Lung (tissue), 12 donors: Measurements from ENCODE around the gene PARVG. TPM values are rescaled to one million over a fixed set of nuclear protein-coding genes. Genes with fewer than 3 reads are reported as not detected.

ENCODE experiments used
- ATAC-seq: fragments of 200-7000 bp; cut with Tn5 transposase; one replicate; pipeline ENCODE4 v1.9.1; 2020; ENCODE audit warnings: moderate number of reproducible peaks; ENCODE audit not compliant: insufficient read depth, low FRiP score
- DNase-seq, 3 donors: peaks; one replicate each; pipeline ENCODE4 v3.0.0-alpha.2; 2013 to 2017
- H3K27ac ChIP-seq, 2 donors: one replicate each; pipeline ENCODE4 v1.5.1; 2013; ENCODE audit warnings: mild to moderate bottlenecking in 2 of 2, moderate library complexity in 2 of 2, control low read depth in 1 of 2, inconsistent platforms in 1 of 2, low read depth in 1 of 2, low read length in 1 of 2
- H3K27me3 ChIP-seq, 3 donors: one replicate each; pipeline ENCODE4 v1.5.1; 2013; ENCODE audit warnings: low read length in 2 of 3; ENCODE audit not compliant: control insufficient read depth in 3 of 3, insufficient read depth in 3 of 3
- H3K36me3 ChIP-seq, 4 donors: one replicate each; pipeline ENCODE4 v1.5.1; 2013; ENCODE audit warnings: low read length in 4 of 4, mild to moderate bottlenecking in 1 of 4, moderate library complexity in 1 of 4; ENCODE audit not compliant: control insufficient read depth in 4 of 4, insufficient read depth in 4 of 4
- H3K4me1 ChIP-seq, 5 donors: one replicate each; pipeline ENCODE4 v1.5.1; 2013; ENCODE audit warnings: low read length in 5 of 5, mild to moderate bottlenecking in 2 of 5, moderate library complexity in 1 of 5; ENCODE audit not compliant: control insufficient read depth in 5 of 5, insufficient read depth in 5 of 5
- H3K4me3 ChIP-seq: one replicate; pipeline ENCODE4 v1.5.1; 2013; ENCODE audit warnings: mild to moderate bottlenecking, control low read depth, moderate library complexity
- H3K9ac ChIP-seq, 2 donors: one replicate each; pipeline ENCODE4 v1.5.1; 2013; ENCODE audit warnings: low read length in 2 of 2, control low read depth in 1 of 2; ENCODE audit not compliant: insufficient read depth in 1 of 2
- H3K9me3 ChIP-seq, 4 donors: one replicate each; pipeline ENCODE4 v1.5.1; 2013; ENCODE audit warnings: low read length in 3 of 4, mild to moderate bottlenecking in 1 of 4, moderate library complexity in 1 of 4; ENCODE audit not compliant: control insufficient read depth in 4 of 4, insufficient read depth in 3 of 4
- CTCF ChIP-seq: IDR thresholded peaks from 2 replicates; pipeline ENCODE4 v1.5.1; 2012; ENCODE audit warnings: mild to moderate bottlenecking; ENCODE audit errors: control extremely low read depth, extremely low read depth
- whole genome bisulfite sequencing, 2 donors: extraction: QIAGEN DNeasy Blood & Tissue Kit; methylation state at CpG; one replicate each; pipeline ENCODE4 v1.1.7; 2013; 5-methylcytosine and 5-hydroxymethylcytosine counted together
- polyA plus RNA-seq, 2 donors: library from polyadenylated mRNA; stranded (reverse); fragments of 200-250 nt; gene quantifications; one replicate each; pipeline ENCODE4 v1.2.1, GENCODE V29; 2013
- total RNA-seq, 2 donors: library from RNA; depleted of rRNA in 1 of 2; stranded (reverse); fragments of >200 nt in 1 of 2; gene quantifications; one replicate each; pipeline ENCODE4 v1.2.1, GENCODE V29; 2014 to 2021
- donor health status: control.
- donor health status: control.
- donor health status: Bipolar disorder and iron deficiency.
- donor health status: healthy.
- donor health status: DM: yes; HTN: yes; CAD: no.

The PARVG gene
- total and polyA plus RNA-seq, 4 donors: 20.4 to 67.4 (median 48.7) TPM

- H3K9me3 ChIP-seq: peaks cover 0 to 21% (median 3%) of the 10 kb centered on the region in 4 donors
- H3K4me1 ChIP-seq: no peaks in the 10 kb centered on the region
- TF ChIP-seq CTCF: no peak
- DNase-seq (peak in 1 of 3 donors; percentile 26), ATAC-seq (no peak)
- WGBS, 2 donors: 54 to 76% methylated on average over 12 of the region's 12 CpGs
- no peak overlapping the region for H3K4me3 ChIP-seq
- peaks cover 2 to 5% (median 2%) of the 10 kb centered on the region in 3 donors for H3K27me3 ChIP-seq
- H3K9ac ChIP-seq: no peak overlapping the region
- H3K36me3 ChIP-seq: no peaks in the 10 kb centered on the region
- no peak overlapping the region for H3K27ac ChIP-seq
Measured at GRCh38 chr22:44224166-44224565, 43.4 kb downstream of the PARVG start.

- no peaks in the 10 kb centered on the region for H3K4me1 ChIP-seq
- 60 to 76% methylated on average over 11 of the region's 11 CpGs for WGBS, 2 donors
- H3K9ac ChIP-seq: no peak overlapping the region
- H3K36me3 ChIP-seq: no peaks in the 10 kb centered on the region
- H3K4me3 ChIP-seq: no peak overlapping the region
- H3K9me3 ChIP-seq: peaks cover 0 to 21% (median 5%) of the 10 kb centered on the region in 4 donors
- no peak for TF ChIP-seq CTCF
- peaks cover 2 to 5% (median 2%) of the 10 kb centered on the region in 3 donors for H3K27me3 ChIP-seq
- no peak for DNase-seq
- ATAC-seq: no peak
- H3K27ac ChIP-seq: no peak overlapping the region
Measured at GRCh38 chr22:44225091-44225689, 44.5 kb downstream of the PARVG start.

GRCh38 chr22:44225812-44226211 lies 45.1 kb downstream of the PARVG start:
- H3K9ac ChIP-seq: no peak overlapping the region
- no peak overlapping the region for H3K4me3 ChIP-seq
- 68 to 72% methylated on average over 8 of the region's 8 CpGs for WGBS, 2 donors
- DNase-seq: no peak
- peaks cover 2 to 5% (median 2%) of the 10 kb centered on the region in 3 donors for H3K27me3 ChIP-seq
- peaks cover 0 to 19% (median 5%) of the 10 kb centered on the region in 4 donors for H3K9me3 ChIP-seq
- H3K36me3 ChIP-seq: no peaks in the 10 kb centered on the region
- no peak overlapping the region for H3K27ac ChIP-seq
- no peak for TF ChIP-seq CTCF
- H3K4me1 ChIP-seq: no peaks in the 10 kb centered on the region
- no peak for ATAC-seq

GRCh38 chr22:44229331-44229730 lies 48.6 kb downstream of the PARVG start:
- Histone ChIP-seq H3K4me1 (no peaks in the 10 kb centered on the region), H3K27ac (no peak overlapping the region), H3K4me3 (no peak overlapping the region), H3K9me3 (peaks cover 0 to 10% (median 5%) of the 10 kb centered on the region in 4 donors), H3K9ac (no peak overlapping the region), H3K27me3 (peaks cover 0 to 5% (median 2%) of the 10 kb centered on the region in 3 donors), H3K36me3 (no peaks in the 10 kb centered on the region)
- DNase-seq (no peak), ATAC-seq (no peak)
- no peak for TF ChIP-seq CTCF
- 84 to 93% methylated on average over 3 of the region's 3 CpGs for WGBS, 2 donors
